ENCODE results near the gene MAPT. TPM values are rescaled to one million over a fixed set of nuclear protein-coding genes. Genes with fewer than 3 reads are reported as not detected.

Gene MAPT
- polyA plus RNA-seq, 3 donors: 0.04 TPM; not detected in 2

- H2AFZ ChIP-seq (ENCODE audit: insufficient read depth, low read depth, low read length, poor library complexity, severe bottlenecking): no peak overlapping the region
- Mint-ChIP-seq H3K4me3 (no peak overlapping the region), H3K4me1 (peaks cover 7% of the 10 kb centered on the region), H3K27ac (no peak overlapping the region), H3K36me3 (no peaks in the 10 kb centered on the region), H3K9me3 (peaks cover 0 to 11% (median 6%) of the 10 kb centered on the region in 7 donors), H3K27me3 (ENCODE audit: low read depth in 3 of 3) (peaks cover 8 to 19% (median 12%) of the 10 kb centered on the region in 3 donors)
- WGBS (ENCODE audit: insufficient coverage): 87% methylated on average over 3 of the region's 14 CpGs
- H3K79me2 ChIP-seq (ENCODE audit: insufficient read depth, low read length): no peaks in the 10 kb centered on the region
- no peak for TF ChIP-seq CTCF (IDR thresholded peaks at IDR 0.05)
- no peaks in the 10 kb centered on the region for H4K20me1 ChIP-seq (ENCODE audit: insufficient read depth, low read length)
- no peaks in the 10 kb centered on the region for H3K4me1 ChIP-seq (ENCODE audit: control insufficient read depth in 1 of 2, insufficient read depth in 2 of 2, low read length in 2 of 2)
- intact Hi-C loops (cut with micrococcal nuclease): no loop called here
- no peak overlapping the region for H3K9ac ChIP-seq (ENCODE audit: insufficient read depth, low read length, poor library complexity, severe bottlenecking)
- peaks cover 0 to 5% of the 10 kb centered on the region in 2 donors for H3K27me3 ChIP-seq (ENCODE audit: control insufficient read depth in 2 of 2, insufficient read depth in 2 of 2, low read length in 2 of 2)
- H3K4me2 ChIP-seq (replicated peaks; ENCODE audit: extremely low read depth, low read length, poor library complexity, severe bottlenecking): no peak overlapping the region
- no peak overlapping the region for H3K27ac ChIP-seq (ENCODE audit: low read depth in 1 of 2, low read length in 2 of 2)
- no peaks in the 10 kb centered on the region for H3K36me3 ChIP-seq (replicated peaks in 1 of 2; ENCODE audit: control insufficient read depth in 1 of 2, insufficient read depth in 2 of 2, low read length in 2 of 2)
- DNase-seq: no peak
- H3K9me3 ChIP-seq (replicated peaks in 1 of 2; ENCODE audit: control insufficient read depth in 1 of 2, insufficient read depth in 1 of 2, low read length in 2 of 2): no peaks in the 10 kb centered on the region
- H3K4me3 ChIP-seq (replicated peaks in 1 of 3; ENCODE audit: low read depth in 2 of 3, low read length in 3 of 3): no peak overlapping the region
Observed at GRCh38 chr17:45869676-45870341, 24.5 kb upstream of the MAPT start.

GRCh38 chr17:45870342-45870974 is 23.9 kb upstream of the MAPT start:
- intact Hi-C loops (cut with micrococcal nuclease): no loop called here
- H3K4me1 ChIP-seq (ENCODE audit: control insufficient read depth in 1 of 2, insufficient read depth in 2 of 2, low read length in 2 of 2): no peaks in the 10 kb centered on the region
- H3K9me3 ChIP-seq (replicated peaks in 1 of 2; ENCODE audit: control insufficient read depth in 1 of 2, insufficient read depth in 1 of 2, low read length in 2 of 2): no peaks in the 10 kb centered on the region
- Mint-ChIP-seq H3K27me3 (ENCODE audit: low read depth in 3 of 3) (peaks cover 5 to 15% (median 12%) of the 10 kb centered on the region in 3 donors), H3K9me3 (peaks cover 0 to 11% (median 6%) of the 10 kb centered on the region in 7 donors), H3K36me3 (no peaks in the 10 kb centered on the region), H3K27ac (no peak overlapping the region), H3K4me3 (no peak overlapping the region), H3K4me1 (peaks cover 7% of the 10 kb centered on the region)
- H3K79me2 ChIP-seq (ENCODE audit: insufficient read depth, low read length): no peaks in the 10 kb centered on the region
- no peak overlapping the region for H3K4me2 ChIP-seq (replicated peaks; ENCODE audit: extremely low read depth, low read length, poor library complexity, severe bottlenecking)
- H3K4me3 ChIP-seq (replicated peaks in 1 of 3; ENCODE audit: low read depth in 2 of 3, low read length in 3 of 3): no peak overlapping the region
- H3K9ac ChIP-seq (ENCODE audit: insufficient read depth, low read length, poor library complexity, severe bottlenecking): no peak overlapping the region
- H3K36me3 ChIP-seq (replicated peaks in 1 of 2; ENCODE audit: control insufficient read depth in 1 of 2, insufficient read depth in 2 of 2, low read length in 2 of 2): no peaks in the 10 kb centered on the region
- H2AFZ ChIP-seq (ENCODE audit: insufficient read depth, low read depth, low read length, poor library complexity, severe bottlenecking): no peak overlapping the region
- no peak for TF ChIP-seq CTCF (IDR thresholded peaks at IDR 0.05)
- no peak overlapping the region for H3K27ac ChIP-seq (ENCODE audit: low read depth in 1 of 2, low read length in 2 of 2)
- no peak for DNase-seq
- H4K20me1 ChIP-seq (ENCODE audit: insufficient read depth, low read length): no peaks in the 10 kb centered on the region
- no peaks in the 10 kb centered on the region for H3K27me3 ChIP-seq (ENCODE audit: control insufficient read depth in 2 of 2, insufficient read depth in 2 of 2, low read length in 2 of 2)
- 100% methylated on average over 1 of the region's 4 CpGs for WGBS (ENCODE audit: insufficient coverage)
